HG02610 (cell line): ENCODE measurements around the gene EOLA2.
"Not testable (repeated sequence)": the region's sequence is repeated elsewhere in the genome, so short reads cannot be mapped to it uniquely, and the experiment has no call there.

Source experiments
- ATAC-seq: cut with Tn5 transposase; IDR thresholded peaks from one replicate; pipeline ENCODE4 v1.9.1; 2021; ENCODE audit warnings: mild to moderate bottlenecking, moderate library complexity; ENCODE audit not compliant: unreplicated experiment

The EOLA2 gene

DNA sequence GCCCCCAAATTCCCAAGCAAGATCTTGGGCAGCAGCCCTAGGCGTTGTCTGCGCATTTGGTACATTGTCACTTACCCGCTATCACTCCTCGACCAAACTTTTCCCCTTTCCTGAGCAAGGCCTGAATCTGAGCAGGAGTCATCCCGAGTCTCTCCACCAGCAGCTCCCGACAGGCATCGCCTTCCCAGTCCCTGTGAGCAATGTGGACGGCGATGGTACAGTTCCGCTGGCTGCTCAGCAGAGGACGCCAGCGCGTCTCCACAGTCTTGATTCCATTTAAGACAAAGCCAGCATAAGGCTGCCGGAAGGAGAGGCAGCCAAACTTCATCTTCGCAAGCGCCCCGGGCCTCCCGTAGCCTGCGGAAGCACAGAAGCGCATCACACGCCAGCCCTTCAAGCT lies 4.7 kb downstream of the EOLA2 start:
- not testable (repeated sequence) for ATAC-seq

DNA sequence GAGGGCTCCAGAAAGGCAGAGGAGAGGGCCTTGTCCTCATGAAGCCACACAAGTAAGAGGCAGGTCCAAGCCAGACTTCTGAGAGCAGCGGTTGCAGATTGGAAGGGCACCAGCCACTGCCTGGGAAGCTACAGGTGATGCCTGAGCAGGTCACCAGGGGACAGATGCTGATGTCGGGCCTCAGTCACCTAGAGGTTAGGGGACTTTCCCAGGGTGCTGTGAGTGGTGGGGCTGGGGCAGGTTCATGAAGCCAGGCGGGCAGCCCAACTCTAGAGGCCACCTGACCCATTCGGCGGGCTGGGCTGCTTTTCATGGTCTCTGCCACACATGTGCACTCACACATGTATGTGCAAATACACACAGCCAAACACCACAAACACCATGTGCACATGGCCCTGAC lies 5.3 kb downstream of the EOLA2 start:
- not testable (repeated sequence) for ATAC-seq

DNA sequence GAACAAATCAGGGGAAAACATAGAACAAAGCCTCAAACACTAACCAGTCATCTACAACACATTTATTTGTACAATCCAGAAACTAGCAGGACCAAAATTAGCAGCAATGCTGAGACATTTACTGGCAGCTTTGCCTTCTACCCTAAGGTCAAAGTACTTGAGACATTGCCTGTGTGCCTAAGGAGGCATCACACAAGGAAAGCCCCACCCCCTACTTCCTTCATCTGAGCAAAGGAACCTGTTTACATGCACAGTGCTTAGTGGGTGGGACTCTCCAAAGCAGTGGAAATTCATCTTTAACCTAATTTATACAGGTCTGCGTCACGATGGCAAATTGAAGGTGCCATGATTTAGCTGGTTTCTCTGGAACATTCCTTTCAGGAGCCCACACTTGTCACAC lies 6.1 kb downstream of the EOLA2 start:
- not testable (repeated sequence) for ATAC-seq

DNA sequence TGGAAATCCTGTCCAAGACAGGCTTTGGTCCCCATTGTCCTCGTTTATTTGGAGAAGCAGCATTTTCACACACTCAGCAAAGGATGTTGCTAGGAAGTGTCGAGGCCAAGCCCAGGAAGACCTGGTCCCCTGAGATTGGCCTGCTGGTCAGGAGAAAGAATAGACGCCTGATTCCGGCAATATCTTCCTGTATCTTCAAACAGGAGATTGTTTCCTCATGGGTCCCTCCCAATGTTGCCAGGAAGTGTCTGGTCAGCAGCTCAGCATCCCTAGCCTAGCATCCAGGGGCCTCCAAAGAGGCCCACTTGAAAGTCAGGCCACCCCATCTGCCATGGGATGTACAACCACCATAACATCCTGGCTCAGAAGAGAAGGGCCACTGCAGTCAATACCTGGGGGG lies 6.9 kb downstream of the EOLA2 start:
- not testable (repeated sequence) for ATAC-seq

DNA sequence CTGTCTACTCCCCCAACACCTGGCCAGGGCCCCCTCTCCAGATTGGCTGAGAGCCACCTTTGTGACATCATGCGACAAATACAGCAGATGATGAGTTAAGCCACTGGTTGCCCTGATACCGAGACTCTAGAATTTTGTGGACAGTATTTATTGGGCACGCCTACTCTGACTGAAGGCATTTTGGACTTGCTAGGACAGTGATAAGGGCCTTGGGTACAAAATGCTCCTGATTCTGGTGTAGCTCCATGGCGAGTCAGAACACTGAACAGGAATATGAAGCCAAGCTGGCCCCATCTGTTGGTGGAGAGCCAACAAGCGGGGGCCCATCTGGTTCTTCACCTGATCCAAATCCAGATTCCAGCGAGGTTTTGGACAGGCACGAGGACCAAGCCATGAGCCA lies 8.9 kb downstream of the EOLA2 start, which contains the start of gene HSFX4:
Gene HSFX4 (plus strand): TSS at position 174 of the 400 bp plus-strand sequence. CDS start 72 bp downstream, at position 246.
- not testable (repeated sequence) for ATAC-seq

DNA sequence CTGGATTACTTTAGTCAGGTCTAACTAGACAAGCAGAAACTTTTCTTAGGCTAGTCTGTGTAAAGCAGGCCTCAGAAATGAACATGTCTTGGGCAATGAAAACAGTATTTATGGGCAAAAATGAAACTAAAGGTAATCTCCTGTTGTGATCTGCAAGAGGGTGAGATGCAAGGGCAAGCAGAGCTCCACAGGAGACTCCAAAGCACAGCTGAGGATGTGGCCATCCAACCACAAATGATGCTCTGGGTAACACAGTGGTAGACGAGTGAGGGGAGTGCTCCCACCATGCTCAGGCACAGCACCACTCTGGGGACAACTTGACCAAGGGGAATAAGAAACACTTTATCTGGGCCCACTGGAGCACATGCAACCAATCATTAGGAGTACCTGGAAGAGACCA lies 9.7 kb downstream of the EOLA2 start:
- not testable (repeated sequence) for ATAC-seq

DNA sequence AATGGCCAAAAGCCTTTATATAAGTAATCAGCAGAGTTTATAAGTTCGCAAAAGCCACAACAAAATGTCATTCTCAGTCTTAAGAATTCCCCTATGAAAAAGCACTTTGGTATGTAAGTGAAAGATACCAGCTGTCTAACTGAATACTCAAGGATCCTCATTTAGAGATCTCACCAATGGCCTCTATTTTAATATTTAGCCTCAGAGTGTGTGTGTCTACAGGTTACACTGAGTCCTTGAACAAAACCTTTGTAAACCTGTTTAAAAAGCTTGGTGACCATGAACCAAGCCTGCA lies 10.4 kb downstream of the EOLA2 start:
- ATAC-seq: peak; percentile 57

DNA sequence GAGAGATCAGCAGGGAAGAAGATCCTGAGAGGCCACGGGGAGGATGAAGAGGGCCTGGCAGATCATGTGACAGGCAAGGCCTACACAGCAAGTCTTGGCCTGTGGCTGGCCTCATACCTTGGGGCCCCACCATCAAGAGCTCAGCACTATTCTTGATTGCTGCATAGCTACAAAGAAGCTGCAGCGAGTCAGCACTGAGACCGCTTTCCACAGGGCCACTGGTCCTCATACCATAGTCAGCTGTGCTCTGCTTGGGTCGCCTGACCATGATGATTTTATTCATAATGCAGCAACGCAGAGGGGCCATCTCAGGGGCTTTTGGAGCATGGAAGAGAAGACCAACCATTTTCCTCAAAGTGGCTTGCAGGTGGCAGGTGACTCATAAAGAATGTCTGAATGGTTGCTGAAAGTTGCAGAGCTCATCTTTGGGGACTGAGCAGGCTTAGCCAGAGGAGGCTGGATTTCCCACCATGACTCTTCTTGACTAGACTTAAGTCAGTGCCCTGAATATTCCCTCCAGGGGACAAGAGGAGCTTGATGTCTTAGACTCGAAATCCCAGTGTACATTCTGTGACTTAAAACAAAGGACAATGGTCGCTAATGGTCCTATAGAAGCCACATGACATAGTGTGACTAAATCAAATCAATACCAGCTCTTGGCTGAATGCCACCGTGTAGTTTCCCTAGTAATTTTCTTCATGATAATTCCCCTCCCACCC lies 10.9 kb downstream of the EOLA2 start:
- ATAC-seq: peak; percentile 79

DNA sequence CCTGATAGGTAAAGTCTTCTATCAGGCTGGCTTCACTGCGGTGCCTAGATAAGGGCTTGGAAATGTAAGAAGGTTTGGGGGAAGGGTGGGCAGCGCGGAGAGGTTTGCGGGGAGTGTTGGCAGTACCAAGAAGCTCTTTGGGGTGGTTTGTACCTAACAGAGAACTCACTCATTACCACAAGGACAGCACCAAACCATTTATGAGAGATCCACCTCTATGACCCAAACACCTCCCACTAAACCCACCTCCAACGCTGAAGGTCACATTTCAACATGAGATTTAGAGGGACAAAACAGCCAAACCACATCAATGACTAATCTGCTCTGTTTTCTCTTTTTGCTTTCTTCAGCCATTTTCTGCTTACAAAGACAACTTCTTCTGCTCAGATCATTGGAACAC lies 13.9 kb downstream of the EOLA2 start:
- ATAC-seq: not testable (repeated sequence)

DNA sequence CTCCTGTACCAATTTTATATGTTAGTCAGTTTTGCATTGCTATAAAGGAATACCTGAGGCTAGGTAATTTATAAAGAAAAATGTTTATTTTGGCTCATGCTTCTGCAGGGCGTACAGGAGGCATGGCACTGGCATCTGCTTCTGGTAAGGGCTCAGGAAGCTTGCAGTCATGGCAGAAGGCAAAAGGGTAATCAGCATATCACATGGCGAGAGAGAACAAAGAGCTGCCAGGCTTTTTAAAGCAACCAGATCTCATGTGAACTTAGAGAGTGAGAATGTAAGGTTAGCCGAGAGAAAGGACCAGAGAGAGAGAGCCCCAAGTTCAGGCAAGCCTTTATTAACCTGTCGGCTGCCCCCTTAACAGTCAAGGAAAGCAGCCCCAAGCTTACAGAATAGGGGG lies 14.5 kb downstream of the EOLA2 start:
- ATAC-seq: not testable (repeated sequence)

DNA sequence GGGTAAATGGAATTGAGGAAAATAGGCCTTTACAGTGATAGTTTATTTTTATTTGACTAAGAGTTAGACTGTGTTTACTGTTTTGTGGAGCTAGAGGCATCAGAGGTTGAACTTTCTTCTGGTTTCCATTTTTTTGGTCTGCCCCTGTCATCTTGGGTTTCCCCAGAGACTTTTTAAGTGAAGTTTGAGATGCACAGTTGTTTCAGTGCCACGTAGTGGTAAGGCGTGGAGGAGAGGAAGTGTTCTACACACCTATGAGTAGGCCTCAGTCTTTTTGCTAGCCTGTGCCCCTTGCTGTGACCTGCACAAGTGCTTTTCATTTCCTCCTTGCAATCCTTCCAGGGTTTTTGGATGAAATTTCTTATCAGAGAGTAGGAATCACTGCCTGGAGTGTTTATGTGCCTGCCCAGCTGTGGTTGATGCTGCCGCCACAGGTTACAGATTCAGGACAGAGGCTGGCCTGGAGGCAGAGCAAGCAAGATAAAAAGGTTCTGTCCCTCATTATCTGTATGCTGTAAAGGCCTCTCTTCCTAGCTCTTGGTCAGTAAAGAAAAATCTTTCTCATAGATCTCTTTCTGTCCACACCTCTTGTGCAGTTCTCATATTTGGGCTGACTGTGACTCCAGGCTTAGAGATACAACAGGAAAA lies 21.4 kb downstream of the EOLA2 start:
- ATAC-seq: peak; percentile 97

DNA sequence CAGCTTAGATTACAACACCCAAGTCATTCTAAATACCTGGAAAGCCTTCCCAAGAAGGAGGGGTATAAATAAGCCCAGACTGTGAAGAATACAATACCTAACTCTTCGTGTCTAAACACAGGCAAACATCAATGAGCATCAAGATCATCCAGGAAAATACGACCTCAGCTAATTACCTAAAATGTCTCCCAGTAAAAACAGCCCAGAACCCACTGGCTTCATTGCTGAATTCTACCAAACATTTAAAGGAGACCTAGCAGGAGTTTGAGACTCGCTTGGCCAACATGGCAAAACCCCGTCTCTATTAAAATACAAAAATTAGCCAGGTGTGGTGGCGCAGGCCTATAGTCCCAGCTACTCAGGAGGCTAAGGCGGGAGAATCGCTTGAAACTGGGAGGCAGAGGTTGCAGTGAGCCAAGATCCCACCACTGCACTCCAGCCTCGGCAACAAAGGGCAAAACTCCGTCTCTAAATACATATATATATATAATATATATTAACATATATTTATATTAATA lies 28.1 kb downstream of the EOLA2 start:
- ATAC-seq: no peak

DNA sequence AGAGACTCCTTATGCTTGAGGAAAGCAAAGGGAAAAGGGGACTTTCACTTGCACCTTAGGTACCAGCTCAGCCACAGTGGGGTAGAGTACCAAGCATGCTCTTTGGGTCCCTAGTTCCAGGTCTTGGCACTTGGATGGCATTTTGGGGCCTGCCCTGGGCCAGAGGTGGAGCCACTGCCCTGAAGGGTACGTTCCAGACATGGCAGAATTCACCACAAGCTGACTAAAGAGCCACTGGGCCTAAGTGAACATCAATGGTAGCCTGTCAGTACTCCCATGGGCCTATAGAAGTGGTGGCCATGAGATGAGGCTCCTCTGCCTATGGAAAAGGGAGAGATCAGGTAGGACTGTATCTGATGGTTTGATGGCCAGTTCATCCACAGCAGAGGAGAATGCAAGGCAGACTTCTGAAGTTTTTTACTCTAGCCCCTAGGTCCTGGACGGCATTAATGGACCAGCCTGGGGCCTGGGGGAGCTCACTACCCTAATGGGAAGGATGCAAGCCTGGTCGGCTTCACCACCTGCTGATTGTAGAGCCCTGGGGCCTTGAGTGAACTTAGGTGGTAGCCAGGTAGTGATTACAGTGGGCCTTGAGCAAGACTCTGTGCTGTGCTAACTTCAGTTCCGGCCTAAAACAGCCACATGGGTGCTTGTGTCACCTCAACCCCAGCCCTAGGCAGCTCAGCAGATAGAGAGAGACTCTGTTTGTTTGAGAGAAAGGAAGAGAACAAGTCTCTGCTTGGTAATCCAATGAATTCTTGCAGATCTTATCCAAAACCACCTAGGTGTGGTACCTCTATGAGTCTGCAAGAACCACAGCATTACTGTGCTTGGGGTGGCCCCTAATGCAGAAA lies 28.7 kb downstream of the EOLA2 start:
- no peak for ATAC-seq

DNA sequence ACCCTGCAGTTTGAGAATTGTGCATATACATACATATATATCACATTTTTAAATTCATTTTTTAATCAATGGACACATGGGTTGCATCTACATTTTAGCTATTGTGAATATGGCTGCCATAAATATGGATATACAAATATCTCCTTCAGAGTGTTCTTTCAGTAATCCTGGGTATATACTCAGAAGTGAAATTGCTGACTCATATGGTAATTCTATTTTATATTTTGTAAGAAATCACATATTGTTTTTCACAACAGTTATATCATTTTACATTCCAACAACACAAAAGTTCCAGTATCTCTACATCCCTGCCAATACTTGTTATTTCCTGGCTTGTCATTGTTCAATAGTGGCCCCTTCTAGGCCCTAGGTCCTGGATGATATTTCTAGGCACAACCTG lies 29.6 kb downstream of the EOLA2 start:
- peak; percentile 18 for ATAC-seq

DNA sequence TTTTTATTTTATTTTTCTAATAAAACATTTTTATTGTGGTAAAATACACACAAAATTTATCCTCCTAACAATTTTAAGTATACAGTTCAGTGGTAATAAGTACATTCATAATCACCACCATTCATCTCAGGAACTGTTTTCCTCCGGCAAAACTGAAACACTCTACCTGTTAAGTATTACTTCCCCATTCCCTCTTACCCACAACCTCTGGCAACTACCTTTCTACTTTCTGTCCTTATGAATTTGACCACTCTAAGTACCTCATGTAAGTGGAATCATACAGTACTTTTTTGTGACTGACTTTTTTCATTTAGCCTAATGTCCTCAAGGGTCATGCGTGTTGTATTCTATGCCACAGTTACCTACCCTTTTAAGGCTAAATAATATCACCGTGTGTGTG lies 30.0 kb downstream of the EOLA2 start:
- ATAC-seq: peak; percentile 74

DNA sequence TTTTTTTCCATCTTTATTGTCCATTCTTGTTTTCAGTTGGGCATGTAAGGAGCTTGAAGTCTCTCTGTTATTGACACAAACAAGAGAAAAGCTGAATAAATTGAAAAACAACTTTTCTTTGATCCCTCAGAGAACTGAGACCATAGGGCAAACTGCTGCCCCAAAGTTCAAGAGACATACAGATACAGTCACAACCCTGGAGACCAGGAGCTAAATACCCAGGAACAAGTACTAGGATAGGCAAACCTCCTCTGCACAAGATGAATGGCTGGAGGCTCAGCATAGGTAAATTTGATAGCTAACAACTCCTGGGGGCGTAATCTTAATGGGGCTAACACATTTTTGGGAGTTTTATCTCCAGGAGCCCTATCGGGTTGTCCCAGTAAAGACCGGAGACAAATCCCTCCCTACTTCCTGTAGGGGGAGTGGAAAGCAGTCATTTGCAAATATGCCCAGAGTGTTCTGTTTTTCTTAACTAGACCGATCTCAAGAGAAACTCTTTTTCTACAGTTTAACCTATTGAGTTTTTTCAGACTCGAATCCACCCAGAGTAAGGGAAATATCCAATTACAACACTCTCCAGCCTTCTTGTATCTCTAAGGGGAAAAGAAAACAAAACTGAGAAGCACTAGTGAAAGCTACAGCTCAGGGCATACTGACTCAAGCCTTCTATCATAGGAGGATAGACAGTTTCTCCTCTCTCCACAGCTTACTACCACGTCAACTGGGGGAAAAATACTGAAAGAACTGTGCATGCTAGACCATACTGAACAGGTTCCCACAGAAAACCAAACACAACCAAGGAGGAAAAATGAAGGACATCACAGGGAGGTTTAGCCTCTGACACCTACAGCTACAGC lies 34.2 kb downstream of the EOLA2 start:
- ATAC-seq: peak; percentile 73

DNA sequence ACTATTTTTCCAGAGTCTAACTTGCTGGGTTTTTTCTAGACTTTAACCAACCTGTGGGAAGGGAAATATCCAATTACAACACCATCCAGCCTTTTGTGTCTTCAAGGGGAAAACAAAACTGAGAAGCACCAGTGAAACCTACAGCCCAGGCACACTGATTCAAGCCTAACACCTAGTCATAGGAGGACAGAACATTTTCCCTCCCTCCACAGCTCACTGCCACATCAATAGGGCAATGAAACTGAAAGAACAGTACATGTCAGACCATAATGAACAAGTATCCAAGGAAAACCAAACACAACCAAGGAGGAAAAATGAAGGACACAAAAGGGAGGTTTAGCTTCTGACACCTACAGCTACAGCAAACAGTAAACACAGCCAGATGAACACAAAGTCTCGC lies 39.7 kb downstream of the EOLA2 start:
- peak; percentile 70 for ATAC-seq

DNA sequence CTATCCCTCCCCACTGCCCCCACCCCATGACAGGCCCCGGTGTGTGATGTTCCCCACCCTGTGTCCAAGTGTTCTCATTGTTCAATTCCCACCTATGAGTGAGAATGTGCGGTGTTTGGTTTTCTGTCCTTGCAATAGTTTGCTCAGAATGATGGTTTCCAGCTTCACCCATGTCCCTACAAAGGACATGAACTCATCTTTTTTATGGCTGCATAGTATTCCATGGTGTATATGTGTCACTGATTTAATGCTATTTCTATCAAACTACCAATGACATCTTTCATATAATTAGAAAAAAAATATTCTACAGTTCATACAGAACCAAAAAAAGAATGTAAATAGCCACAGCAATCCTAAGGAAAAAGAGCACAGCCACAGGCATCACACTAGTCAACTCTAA lies 47.5 kb downstream of the EOLA2 start:
- ATAC-seq: not testable (repeated sequence)
